H1 (cell line): Measurements from ENCODE around the gene ADD2. TPM values are rescaled to one million over a fixed set of nuclear protein-coding genes. Genes with fewer than 3 reads are reported as not detected.

ENCODE experiments used
- ATF2 ChIP-seq: IDR thresholded peaks from 2 replicates; pipeline ENCODE4 v1.6.1; 2012; ENCODE audit warnings: low read length, inconsistent platforms
- CBX5 ChIP-seq: fragments of 300-800, 300-1000 bp; sonication (generic); IDR thresholded peaks from 2 replicates; pipeline ENCODE4 v1.7.1; 2016; ENCODE audit warnings: antibody characterized with exemption, low read length, low read depth
- CREB1 ChIP-seq: IDR thresholded peaks from 2 replicates; pipeline ENCODE4 v1.6.1; 2012; ENCODE audit warnings: inconsistent platforms
- CTBP2 ChIP-seq: IDR thresholded peaks from 2 replicates; pipeline ENCODE4 v1.7.0; 2011; ENCODE audit warnings: borderline replicate concordance, mild to moderate bottlenecking, moderate library complexity, mixed read lengths, low read length; ENCODE audit not compliant: insufficient read depth, insufficient read length
- EGR1 ChIP-seq: IDR thresholded peaks from 2 replicates; pipeline ENCODE4 v1.6.1; 2011; ENCODE audit warnings: low read depth, low read length, borderline replicate concordance
- EP300 ChIP-seq, 2 experiments: IDR thresholded peaks; 1 replicate in 1 of 2; 2 replicates in 1 of 2; pipeline ENCODE4 v1.6.1; 2011 to 2012; ENCODE audit warnings: low read depth in 2 of 2, low read length in 2 of 2, mild to moderate bottlenecking in 2 of 2, borderline replicate concordance in 1 of 2, inconsistent platforms in 1 of 2, moderate library complexity in 1 of 2
- JUN ChIP-seq: IDR thresholded peaks from 2 replicates; pipeline ENCODE4 v1.6.1; 2011; ENCODE audit warnings: low read depth, mild to moderate bottlenecking, improper control_type of control experiment, low read length
- KDM4A ChIP-seq: IDR thresholded peaks from one replicate; pipeline ENCODE4 v1.7.1; 2012; ENCODE audit warnings: low read depth, mild to moderate bottlenecking, moderate library complexity, low read length, inconsistent platforms; ENCODE audit not compliant: severe bottlenecking
- KDM5A ChIP-seq: fragments of 200-600 bp; IDR thresholded peaks from 2 replicates; pipeline ENCODE4 v1.7.1; 2012; ENCODE audit warnings: mild to moderate bottlenecking, low read length, inconsistent platforms, mixed read lengths
- MAFK ChIP-seq: IDR thresholded peaks from 2 replicates; pipeline ENCODE4 v1.6.1; 2012; ENCODE audit warnings: low read depth, mild to moderate bottlenecking, improper control_type of control experiment, low read length
- MAX ChIP-seq: IDR thresholded peaks from 2 replicates; pipeline ENCODE4 v1.6.1; 2012; ENCODE audit warnings: inconsistent platforms
- POLR2AphosphoS5 ChIP-seq: IDR thresholded peaks from 2 replicates; pipeline ENCODE4 v1.6.1; 2011; ENCODE audit warnings: low read depth, low read length
- RAD21 ChIP-seq, 2 experiments: IDR thresholded peaks in 1 of 2; conservative IDR thresholded peaks in 1 of 2; 2 replicates each; pipeline ENCODE4 v1.6.1; 2011; ENCODE audit warnings: low read depth in 2 of 2, low read length in 2 of 2, improper control_type of control experiment in 1 of 2, inconsistent platforms in 1 of 2, mild to moderate bottlenecking in 1 of 2, moderate library complexity in 1 of 2
- RBBP5 ChIP-seq: IDR thresholded peaks from 2 replicates; pipeline ENCODE4 v1.7.1; 2012; ENCODE audit warnings: low read depth, mild to moderate bottlenecking, inconsistent platforms, low read length, moderate library complexity, borderline replicate concordance
- RFX5 ChIP-seq: IDR thresholded peaks from 2 replicates; pipeline ENCODE4 v1.6.1; 2011; ENCODE audit warnings: low read depth, low read length, improper control_type of control experiment, borderline replicate concordance
- SIN3A ChIP-seq, 2 experiments: IDR thresholded peaks in 1 of 2; conservative IDR thresholded peaks in 1 of 2; 2 replicates each; pipeline ENCODE4 v1.6.1; 2011 to 2012; ENCODE audit warnings: low read length in 2 of 2, improper control_type of control experiment in 1 of 2, low read depth in 1 of 2, mild to moderate bottlenecking in 1 of 2
- SP4 ChIP-seq: IDR thresholded peaks from 2 replicates; pipeline ENCODE4 v1.6.1; 2012; ENCODE audit warnings: low read length, inconsistent platforms
- TBP ChIP-seq: IDR thresholded peaks from 2 replicates; pipeline ENCODE4 v1.6.1; 2011; ENCODE audit warnings: low read depth, low read length, improper control_type of control experiment
- TCF12 ChIP-seq: IDR thresholded peaks from 2 replicates; pipeline ENCODE4 v1.6.1; 2011; ENCODE audit warnings: low read depth, mild to moderate bottlenecking, low read length
- ZNF274 ChIP-seq: IDR thresholded peaks from 2 replicates; pipeline ENCODE4 v1.7.0; 2012; ENCODE audit warnings: low read length, borderline replicate concordance; ENCODE audit errors: extremely low read depth
- polyA plus RNA-seq, 7 experiments: library from polyadenylated mRNA; depleted of rRNA in 3 of 7; stranded (reverse) in 5 of 7; unstranded in 2 of 7; fragments of >200 nt in 5 of 7; fragments of 200-250 nt in 2 of 7; gene quantifications; 1 replicate in 5 of 7; 2 replicates in 1 of 7; 4 replicates in 1 of 7; pipeline versions ENCODE4 v1.2.1 to v1.2.3, GENCODE V29; 2011 to 2013; ENCODE audit warnings: missing spikeins in 2 of 7, mixed read lengths in 2 of 7
- total RNA-seq: library from RNA; stranded (reverse); fragmentation: NEBNext Ultra II Directional; extraction: Animal tissue kit (Norgen Biotek cat#: 25700); gene quantifications from 2 replicates; pipeline ENCODE4 v1.2.1, GENCODE V29; 2021
- TF ChIP-seq, protein P1 (sequence below): IDR thresholded peaks from 2 replicates; pipeline ENCODE4 v1.6.1; 2011; ENCODE audit warnings: low read length, improper control_type of control experiment

The ADD2 gene
- total and polyA plus RNA-seq, 2 of the 8 experiments (the other 6 are each of a cell fraction or from before 2014, with no cell fraction given): 58.5 to 170 TPM

GRCh38 chr2:70728128-70728527, 39.9 kb downstream of the ADD2 start (continued):
- TF ChIP-seq SIN3A (conservative IDR thresholded peaks at IDR 0.05 in 1 of 2, IDR thresholded peaks at IDR 0.05 in 1 of 2; ENCODE audit: low read depth in 1 of 2, low read length in 2 of 2) (peak; percentile 61; a peak in 1 of 4 replicates), EP300 (IDR thresholded peaks at IDR 0.05; ENCODE audit: borderline replicate concordance in 1 of 2, low read depth in 2 of 2, low read length in 2 of 2) (peak in 1 of 2 experiments; percentile 78; a peak in 1 of 3 replicates), RFX5 (no peak), CREB1 (no peak; the same call in 1 of the 2 replicates), KDM5A (no peak), RAD21 (IDR thresholded peaks at IDR 0.05 in 1 of 2, conservative IDR thresholded peaks at IDR 0.05 in 1 of 2; ENCODE audit: low read depth in 2 of 2, low read length in 2 of 2) (no peak), TCF12 (no peak), ATF2 (0 out of 2 replicates have a peak, but pooled peaks have one; percentile 45), KDM4A (no peak), RBBP5 (no peak), CBX5 (no peak), EGR1 (no peak), CTBP2 (no peak), JUN (no peak), POLR2AphosphoS5 (peak; percentile 35; the same call in 1 of the 2 replicates), SP4 (no peak), MAFK (no peak), MAX (no peak), ZNF274 (no peak), TBP (peak; percentile 68)
- TF ChIP-seq, protein P1, sequence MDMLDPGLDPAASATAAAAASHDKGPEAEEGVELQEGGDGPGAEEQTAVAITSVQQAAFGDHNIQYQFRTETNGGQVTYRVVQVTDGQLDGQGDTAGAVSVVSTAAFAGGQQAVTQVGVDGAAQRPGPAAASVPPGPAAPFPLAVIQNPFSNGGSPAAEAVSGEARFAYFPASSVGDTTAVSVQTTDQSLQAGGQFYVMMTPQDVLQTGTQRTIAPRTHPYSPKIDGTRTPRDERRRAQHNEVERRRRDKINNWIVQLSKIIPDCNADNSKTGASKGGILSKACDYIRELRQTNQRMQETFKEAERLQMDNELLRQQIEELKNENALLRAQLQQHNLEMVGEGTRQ: no peak
